ENCODE measurements around the gene PHF5A. TPM values are rescaled to one million over a fixed set of nuclear protein-coding genes. Genes with fewer than 3 reads are reported as not detected.

The PHF5A gene
- total RNA-seq, 1 donor from 2014 or later: 61.1 TPM

GRCh38 chr22:41480397-41480735 lies 11.9 kb upstream of the PHF5A start:
- no peak for DNase-seq (ENCODE audit: low read depth)
- no peak for TF ChIP-seq CTCF (conservative IDR thresholded peaks at IDR 0.05; ENCODE audit: low read depth, low read length)
- H3K4me3 ChIP-seq (ENCODE audit: low read depth, low read length): no peak overlapping the region

- DNase-seq (ENCODE audit: low read depth): no peak
- peak; percentile 8 for TF ChIP-seq CTCF (conservative IDR thresholded peaks at IDR 0.05; ENCODE audit: low read depth, low read length)
- H3K4me3 ChIP-seq (ENCODE audit: low read depth, low read length): no peak overlapping the region
These were observed 11.3 kb upstream of the PHF5A start for GRCh38 chr22:41479671-41480396.

GRCh38 chr22:41478891-41479521 lies 10.5 kb upstream of the PHF5A start:
- H3K4me3 ChIP-seq (ENCODE audit: low read depth, low read length): no peak overlapping the region
- TF ChIP-seq CTCF (conservative IDR thresholded peaks at IDR 0.05; ENCODE audit: low read depth, low read length): no peak
- DNase-seq (ENCODE audit: low read depth): no peak

- no peak for TF ChIP-seq CTCF (conservative IDR thresholded peaks at IDR 0.05; ENCODE audit: low read depth, low read length)
- no peak for DNase-seq (ENCODE audit: low read depth)
- no peak overlapping the region for H3K4me3 ChIP-seq (ENCODE audit: low read depth, low read length)
These were observed 10.0 kb upstream of the PHF5A start for GRCh38 chr22:41478473-41478872.

- DNase-seq (ENCODE audit: low read depth): no peak
- no peak overlapping the region for H3K4me3 ChIP-seq (ENCODE audit: low read depth, low read length)
- TF ChIP-seq CTCF (conservative IDR thresholded peaks at IDR 0.05; ENCODE audit: low read depth, low read length): no peak
These were observed 6.5 kb upstream of the PHF5A start for GRCh38 chr22:41474872-41475451.

- no peak overlapping the region for H3K4me3 ChIP-seq (ENCODE audit: low read depth, low read length)
- no peak for TF ChIP-seq CTCF (conservative IDR thresholded peaks at IDR 0.05; ENCODE audit: low read depth, low read length)
- DNase-seq (ENCODE audit: low read depth): no peak
These were observed 3.1 kb upstream of the PHF5A start for GRCh38 chr22:41471568-41471967.
